Stimulated activated CD4-positive, alpha-beta T cell treated with anti-CD3 and anti-CD28 coated beads, Interleukin-15, amount 100 ng/mL, for 24 hours (primary cell): ENCODE measurements around the gene DNAI4.
"Not testable (repeated sequence)": the region's sequence is repeated elsewhere in the genome, so short reads cannot be mapped to it uniquely, and the experiment has no call there.

Source experiments
- DNase-seq: peaks from one replicate; pipeline ENCODE4 v3.0.0-alpha.2; 2020

Gene DNAI4

DNA sequence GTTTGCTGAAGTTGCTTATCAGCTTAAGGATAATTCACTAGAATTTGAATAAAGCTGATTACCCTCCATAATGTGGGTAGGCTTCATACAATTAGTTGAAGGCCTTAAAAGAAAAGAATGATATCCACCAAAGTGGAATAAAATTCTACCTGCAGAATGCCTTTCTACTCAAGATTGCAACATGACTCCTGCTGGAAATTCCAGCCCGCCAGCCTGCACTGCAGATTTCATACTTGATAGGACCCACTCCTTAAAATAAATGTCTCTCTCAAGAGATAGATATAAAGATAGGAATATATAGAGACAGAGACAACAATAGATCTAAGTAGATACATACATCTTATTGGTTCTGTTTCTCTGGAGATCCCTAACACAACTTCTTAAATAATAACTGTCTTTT lies 99.9 kb downstream of the DNAI4 start:
- no peak for DNase-seq

DNA sequence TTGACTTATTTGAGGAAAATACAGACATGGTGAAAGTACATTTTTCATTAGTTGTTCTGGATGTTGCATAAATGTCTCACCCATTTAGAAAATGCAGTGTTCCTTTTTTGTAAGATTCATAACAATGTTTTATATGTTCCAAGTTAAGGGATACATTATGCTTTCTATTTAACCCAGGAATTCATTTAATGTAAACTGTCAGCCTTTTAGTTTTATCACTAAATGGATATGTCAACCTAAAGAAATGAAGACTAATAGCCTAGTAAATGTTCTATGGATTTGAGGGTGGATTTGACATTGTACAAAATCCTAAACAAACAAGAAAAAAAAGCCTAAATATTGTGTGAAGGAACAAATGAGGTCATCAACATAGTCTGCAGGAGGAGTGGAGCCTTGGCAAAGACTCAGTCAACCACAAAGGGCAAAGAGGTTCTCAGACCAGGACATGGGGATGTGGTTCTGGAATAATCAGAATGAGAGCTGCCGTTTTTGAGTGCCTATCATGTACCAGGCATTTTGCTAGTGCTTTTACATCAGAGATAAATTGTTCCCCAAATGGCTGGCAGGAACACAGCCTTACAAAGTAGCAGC lies 114.8 kb downstream of the DNAI4 start:
- no peak for DNase-seq

DNA sequence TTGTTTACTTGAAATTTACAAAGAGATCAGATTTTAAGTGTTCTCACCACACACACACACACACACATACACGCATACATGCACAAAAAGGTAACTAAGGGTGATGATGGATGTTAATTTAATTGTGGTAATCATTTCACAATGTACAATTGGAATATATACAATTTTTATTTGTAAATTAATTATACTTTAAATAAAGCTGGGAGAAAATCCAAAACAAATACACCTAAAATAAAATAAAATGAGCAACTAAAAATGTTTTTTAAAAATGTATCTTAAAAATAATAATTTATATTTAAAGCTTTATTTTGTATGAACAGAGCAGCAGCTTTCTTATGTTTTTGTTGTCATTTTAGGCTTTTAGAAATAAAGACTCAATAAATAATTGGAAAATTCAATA lies 115.4 kb downstream of the DNAI4 start:
- DNase-seq = no peak

DNA sequence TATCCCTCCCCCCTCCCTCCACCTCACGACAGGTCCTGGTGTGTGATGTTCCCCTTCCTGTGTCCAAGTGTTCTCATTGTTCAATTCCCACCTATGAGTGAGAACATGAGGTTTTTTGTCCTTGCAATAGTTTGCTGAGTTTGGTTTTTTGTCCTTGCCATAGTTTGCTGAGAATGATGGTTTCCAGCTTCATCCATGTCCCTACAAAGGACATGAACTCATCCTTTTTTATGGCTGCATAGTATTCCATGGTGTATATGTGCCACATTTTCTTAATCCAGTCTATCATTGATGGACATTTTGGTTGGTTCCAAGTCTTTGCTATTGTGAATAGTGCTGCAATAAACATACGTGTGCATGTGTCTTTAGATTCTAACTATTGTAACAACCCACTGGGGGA lies 128.8 kb downstream of the DNAI4 start:
- DNase-seq = not testable (repeated sequence)

DNA sequence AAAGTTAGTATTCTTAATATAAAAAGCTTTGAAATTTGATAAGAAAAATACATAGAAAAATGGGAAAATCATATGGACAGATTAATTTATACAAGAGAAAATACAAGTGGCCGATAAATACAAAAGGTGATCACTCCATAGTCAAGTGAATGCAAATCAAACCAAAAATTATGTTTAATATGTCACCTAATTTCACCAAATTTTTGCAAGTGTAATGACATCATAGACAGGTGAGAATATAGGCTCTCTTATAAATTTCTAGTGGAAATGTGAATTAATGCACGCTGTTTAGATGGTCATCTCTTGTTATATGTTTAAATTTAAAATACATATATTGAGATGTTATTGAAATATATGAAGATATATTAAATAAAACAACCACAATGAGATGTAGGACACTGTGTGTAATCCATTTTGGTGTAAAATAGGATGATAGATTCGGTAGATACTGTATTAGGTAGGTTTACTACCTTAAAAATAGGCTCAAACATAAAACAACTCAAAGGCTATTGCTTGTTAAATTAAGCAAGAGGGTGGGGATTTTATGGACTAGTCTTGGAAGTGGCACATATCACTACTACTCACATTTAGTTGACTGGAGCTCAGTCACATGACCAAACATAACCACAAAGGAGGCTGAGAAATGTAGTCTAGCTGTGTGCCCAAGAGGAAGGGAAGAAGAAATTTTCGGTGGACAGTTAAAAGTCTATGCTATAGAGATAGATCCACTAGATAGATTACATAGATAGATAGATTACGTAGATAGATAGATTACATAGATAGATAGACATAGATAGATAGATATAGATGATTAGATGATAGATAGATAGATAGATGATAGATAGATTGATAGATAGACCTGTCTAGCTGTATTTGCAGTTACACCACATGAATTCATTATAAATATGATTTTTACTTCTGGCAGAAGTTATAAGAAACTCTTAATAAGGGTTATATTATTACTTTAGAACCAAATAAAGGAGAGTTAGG lies 132.7 kb downstream of the DNAI4 start:
- no peak for DNase-seq

DNA sequence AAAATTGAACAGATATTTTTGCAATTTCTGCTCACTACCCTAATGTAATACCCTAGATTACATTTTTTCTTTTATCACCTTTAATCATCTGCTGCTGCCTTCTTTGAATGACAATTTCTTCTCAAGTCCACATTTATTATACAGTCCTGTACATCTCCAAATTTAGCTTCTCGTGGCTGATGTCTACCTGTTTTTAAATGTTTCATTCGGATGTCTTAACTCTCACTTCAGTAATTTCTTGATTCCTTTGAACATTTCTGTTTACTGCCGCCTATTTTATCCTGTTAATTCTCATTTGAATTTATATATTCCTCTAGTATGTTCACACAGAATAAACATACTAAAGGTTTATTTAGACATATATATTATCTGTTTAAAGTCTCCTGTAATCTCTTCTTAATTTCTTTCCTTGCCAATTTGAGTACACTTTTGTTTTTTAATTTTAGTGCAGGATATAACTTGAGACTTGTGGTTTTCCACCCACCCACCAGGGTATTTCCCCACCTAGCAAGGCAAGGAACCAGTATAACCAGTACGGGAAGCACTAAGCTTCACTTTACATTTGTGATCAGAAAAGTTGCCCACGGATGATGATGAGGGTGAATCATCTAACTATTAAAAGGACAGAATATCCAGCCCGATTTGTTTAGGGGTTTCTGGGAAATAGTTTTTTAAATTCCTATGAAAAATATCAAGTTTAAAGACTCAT lies 136.3 kb downstream of the DNAI4 start:
- DNase-seq = peak; percentile 77

DNA sequence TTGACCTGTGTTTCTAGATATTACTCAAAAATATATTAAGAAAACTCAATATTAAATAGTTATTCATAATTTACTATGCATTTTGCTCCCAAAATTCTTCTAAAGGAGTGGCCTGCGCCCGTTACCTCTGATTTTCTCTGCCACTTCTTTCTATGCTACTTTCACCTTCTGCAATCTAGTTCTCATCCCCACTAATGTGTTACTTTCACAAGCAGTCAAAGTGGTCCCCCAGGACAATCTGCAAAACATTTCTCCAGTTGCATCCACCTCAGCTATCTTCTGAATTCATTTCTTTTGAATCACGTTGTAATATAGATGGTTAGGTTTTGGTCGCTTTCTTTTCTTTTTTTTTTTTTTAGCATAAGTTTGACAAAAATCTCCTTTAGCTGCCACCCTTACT lies 137.0 kb downstream of the DNAI4 start:
- DNase-seq = no peak

DNA sequence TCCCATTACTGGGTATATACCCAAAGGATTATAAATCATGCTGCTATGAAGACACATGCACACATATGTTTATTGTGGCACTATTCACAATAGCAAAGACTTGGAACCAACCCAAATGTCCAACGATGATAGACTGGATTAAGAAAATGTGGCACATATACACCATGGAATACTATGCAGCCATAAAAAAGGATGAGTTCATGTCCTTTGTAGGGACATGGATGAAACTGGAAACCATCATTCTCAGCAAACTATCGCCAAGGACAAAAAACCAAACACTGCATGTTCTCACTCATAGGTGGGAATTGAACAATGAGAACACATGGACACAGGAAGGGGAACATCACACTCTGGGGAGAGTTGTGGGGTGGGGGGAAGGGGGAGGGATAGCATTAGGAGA lies 138.9 kb downstream of the DNAI4 start:
- not testable (repeated sequence) for DNase-seq

DNA sequence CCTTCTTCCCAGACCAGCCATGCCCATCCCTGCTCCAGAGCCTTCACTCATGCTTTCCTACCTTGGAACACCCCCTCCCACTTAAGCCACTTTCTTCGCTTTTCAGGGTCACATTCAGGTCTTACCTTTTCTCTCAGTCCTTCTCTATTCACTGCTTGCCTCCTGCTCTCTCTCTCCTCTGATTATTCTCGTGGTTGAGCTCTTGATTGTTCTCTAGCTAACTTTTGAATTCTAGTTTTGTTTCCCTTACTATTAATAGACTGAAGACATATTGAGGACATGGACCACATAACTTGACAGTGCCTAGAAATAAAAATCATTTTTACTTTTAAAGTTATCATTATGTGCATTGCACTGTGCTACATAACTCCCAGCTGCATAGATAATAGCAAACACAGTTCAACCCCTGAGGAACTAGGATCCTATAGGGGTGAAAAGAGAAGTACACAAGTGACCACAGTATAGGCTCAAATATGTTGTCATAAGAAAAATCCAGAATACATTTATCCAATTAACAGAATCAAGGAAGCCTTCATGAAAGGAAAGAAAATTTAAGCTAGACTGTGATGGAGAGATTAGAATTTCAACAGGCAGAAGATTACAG lies 145.1 kb downstream of the DNAI4 start:
- DNase-seq = no peak

DNA sequence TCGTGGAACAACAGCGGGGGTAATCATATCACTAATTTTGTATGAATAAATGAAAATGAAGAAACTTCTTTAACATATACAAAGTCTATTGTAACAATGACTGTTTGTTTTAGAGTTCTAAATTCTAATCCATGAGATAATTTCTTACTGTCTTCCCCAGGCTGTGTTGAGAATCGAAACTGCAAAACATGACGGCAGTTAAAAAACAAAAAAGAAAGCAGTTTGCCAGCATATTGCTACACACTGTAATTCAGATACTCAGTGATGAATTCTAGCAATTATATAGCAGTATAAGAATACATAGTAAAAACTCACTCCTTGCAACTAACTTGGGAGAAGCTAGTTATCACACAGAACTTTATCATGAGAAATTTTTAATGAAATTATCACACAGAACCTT lies 145.7 kb downstream of the DNAI4 start:
- DNase-seq = no peak

DNA sequence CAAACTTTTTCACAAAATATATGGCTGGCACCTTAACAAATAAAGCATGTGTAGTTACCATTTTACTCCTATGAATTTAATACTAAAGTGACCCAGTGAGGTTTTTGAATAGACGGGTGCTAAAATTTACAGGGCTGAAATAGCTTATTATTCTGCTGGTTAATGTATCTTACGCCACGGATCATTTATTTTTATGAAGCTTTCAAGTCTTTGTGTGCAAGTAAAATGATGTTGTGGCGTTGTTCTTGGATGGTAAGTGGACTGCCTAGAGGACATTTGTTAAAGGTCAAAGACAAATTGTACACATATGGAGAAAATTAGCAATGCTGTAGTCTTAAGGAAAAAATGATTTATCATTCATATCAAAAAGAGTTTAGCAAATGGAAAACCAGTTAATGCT lies 146.4 kb downstream of the DNAI4 start:
- no peak for DNase-seq

DNA sequence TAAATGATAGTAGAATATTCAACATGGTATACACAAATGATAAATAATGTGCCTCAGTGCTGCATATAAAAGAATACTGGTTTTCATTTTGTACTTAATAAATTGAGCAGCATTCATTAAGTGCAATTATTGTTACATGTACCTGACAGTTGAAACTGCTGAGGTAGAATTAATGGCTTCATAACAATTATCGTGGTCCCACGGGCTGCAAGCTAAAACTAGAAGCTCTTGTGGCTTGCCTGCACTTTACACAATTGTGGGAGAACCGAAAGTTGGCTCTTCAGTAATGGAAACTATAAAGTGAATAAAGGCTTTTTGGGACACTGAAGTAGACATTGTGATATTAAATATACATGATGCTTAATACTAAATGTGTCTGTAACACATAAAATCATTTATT lies 146.8 kb downstream of the DNAI4 start:
- DNase-seq = no peak

DNA sequence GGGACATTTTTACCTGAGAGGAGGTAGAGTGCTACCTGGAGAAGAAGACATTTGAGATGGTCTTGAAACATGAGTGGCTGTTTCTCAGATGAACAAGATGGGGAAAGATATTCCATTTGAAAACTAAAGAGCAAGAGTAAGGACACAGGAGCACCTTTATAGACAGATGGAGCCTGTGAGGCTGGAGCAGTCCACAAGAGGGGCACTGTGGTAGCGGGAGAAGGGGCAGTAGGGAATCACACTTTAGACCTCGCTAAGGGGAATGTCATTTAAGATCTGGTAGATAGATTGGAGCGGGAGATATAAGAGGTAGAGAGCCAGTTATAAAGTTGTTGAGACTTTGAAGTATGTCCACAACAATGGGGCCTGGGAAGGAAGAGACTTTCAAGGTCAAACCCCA lies 149.0 kb downstream of the DNAI4 start:
- DNase-seq = no peak

DNA sequence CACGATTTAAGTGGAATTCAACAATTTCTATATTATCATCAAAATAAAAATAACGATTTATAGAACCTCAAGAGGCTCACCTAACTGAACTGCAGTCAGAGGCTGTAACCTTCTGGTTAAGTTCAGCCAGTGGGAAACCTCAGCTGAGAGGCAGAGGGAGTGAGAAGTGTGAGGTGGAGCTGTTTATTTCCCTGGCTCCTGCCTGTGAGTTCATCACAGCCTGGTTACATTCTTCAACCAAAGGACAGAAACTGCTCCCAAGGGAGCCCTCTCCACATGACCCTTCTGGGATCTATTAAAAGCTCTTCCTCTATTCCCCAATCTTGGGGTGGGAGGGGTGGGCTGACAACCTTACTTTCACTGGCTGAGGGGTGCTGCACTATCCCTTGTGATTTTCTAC lies 150.2 kb downstream of the DNAI4 start:
- DNase-seq = no peak

DNA sequence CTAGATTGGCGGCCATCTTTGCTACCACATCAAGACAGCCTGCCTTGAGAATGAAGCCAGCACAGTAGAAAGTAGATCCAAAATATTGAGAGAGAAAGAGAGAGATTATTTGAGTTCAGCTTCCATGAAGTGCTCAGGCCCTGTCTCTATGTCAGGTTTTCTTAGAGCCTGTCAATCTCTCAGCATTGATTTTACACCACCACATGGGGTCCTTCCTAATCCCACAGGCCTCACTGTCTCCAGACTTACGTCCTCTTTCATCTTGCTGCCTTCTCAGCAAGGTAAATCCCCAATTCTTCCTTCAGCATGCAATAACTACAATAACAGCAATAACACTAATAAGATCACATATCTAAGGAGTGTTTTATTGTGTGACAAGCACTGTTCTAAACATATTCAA lies 151.4 kb downstream of the DNAI4 start:
- DNase-seq = no peak

DNA sequence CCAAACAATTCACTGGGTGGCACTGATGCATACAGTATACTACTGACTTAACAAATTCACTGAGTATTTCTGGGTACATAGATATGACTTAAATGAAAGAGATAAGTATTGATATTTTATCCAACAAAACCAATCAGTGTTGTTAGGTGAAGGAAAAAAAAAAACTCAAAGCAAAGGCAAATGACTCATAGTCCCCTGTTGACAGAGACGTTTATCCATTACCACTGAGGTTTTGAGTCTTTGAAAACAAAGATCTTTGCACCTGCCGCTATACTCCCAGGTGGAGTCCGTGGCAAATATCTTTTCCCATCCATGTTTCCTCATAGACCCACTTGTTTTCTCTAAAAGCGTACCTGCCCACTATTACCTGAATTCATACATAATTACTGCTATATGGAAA lies 154.0 kb downstream of the DNAI4 start:
- DNase-seq = no peak

DNA sequence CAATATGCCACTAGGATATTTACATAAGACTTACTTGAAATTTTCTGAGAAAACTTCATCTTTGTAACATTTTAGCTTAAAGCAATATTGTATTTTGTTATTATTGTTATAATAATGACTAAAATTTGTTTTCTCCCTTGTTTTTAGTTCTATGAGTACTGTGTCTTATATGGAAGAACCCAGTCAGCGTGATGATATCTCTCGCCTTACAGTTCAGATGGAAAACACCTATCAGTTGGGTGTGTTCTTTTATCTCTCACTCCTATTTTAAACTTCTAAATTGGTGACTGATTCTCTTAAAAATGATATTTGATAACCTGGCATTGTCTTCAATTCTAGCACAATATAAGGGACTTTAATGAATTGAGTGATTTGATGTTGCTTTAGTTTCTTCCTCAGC lies 154.4 kb downstream of the DNAI4 start:
- no peak for DNase-seq

DNA sequence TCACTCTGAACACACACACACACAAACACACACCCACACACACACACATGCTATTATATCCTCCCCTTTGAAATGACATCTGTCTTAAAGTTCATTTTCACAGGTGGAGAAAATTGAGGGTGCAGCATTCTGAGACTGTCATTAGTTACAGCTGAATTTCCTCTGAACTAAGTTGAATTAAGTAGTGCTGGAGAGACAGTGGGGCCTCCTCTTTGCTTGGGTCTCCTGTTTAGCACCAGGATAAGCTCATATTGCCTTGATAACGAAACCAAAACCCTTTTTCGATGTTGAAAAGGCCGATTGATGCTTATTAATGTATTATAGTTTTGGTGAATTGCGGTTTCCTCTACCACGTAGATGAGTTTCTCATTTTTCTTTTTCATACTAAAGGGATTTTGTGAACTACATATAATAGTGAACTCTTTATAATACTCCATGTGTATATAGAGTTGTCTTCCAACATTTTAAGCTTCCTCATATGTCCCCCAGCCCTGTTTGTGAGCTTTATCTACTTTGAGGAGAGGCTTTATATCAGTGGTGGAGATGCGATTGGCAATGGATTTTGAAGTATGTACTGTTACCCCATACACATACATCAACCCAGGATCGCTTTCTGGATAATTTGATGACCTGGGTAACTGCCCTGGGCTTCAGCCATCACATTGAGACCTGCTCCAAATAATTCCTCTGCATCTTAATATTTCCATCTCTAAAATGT lies 155.0 kb downstream of the DNAI4 start:
- peak; percentile 5 for DNase-seq

DNA sequence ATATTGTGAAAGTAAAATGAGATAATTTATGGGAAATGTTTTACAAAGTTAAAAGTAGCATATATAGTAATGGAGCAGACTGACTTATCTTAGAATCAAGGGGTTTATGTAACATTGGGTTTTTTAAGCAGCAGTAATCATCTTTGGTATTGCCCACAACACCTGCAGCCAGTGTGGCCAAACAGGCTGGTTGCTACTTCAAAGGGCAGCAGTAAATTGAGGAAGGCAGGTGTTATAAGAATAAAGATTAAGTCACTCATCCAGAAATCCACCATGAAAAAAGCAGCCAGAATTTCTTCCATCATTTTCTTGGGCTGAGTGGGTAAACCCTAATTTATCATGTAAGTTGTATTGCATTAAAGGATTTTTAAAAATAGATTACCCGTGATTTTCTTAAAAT lies 155.7 kb downstream of the DNAI4 start:
- DNase-seq = no peak

DNA sequence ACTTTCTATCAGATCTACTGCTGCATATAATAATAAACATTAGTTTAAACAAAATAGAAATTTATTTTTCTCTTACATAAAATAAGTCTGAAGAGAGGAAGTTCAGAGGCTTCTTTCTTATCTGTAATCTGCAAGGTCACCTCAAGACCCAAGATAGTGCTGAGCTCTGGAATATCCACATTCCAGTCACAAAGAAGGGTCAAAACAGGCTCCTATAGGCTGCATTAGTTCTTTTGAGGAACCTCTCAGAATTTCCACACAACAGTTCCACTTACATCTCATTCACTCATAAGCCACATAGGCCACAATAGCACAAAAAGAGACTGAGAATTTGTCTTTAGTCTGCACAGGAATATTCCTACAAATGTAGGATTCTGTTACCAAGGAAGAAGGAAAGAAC lies 157.0 kb downstream of the DNAI4 start:
- no peak for DNase-seq

DNA sequence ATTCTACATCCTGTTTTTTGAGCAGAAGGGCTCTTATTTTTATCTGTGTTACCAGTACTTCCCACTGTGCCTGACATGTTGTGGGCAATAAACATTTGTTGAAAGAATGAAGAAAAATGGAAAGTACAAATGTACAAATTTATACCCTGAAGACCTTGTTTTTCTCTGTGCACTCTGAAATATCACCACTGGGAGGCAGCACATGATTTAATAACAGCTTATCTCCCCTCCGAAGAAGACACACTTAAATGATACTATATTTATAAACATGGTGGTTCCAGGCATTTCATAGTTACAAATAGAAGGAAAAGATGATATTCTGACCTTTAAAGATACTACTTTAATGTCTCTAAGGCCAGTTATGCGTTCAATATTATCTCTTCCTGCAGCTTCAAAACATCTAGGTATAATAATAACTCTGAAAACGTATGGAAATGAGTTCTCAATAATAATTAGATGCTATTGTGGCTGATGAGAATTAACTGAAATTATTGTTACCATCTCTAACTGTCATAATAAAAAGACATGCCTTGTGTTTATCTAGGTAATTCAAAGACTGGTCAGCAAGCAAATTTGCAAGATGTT lies 159.6 kb downstream of the DNAI4 start:
- DNase-seq = peak; percentile 63
